Measurements from ENCODE around the gene MEGF6. TPM values are rescaled to one million over a fixed set of nuclear protein-coding genes. Genes with fewer than 3 reads are reported as not detected.

MEGF6 gene
- total RNA-seq, 1 experiment from 2014 or later: 14.3 TPM

GRCh38 chr1:3563125-3563524, 48.2 kb downstream of the MEGF6 start:
- Mint-ChIP-seq H3K27me3 (ENCODE audit: insufficient read depth, unreplicated experiment) (peaks cover 11% of the 10 kb centered on the region), H3K4me1 (ENCODE audit: insufficient read depth, unreplicated experiment) (peaks cover 7% of the 10 kb centered on the region), H3K27ac (ENCODE audit: low read depth, unreplicated experiment) (no peak overlapping the region), H3K4me3 (ENCODE audit: unreplicated experiment) (no peak overlapping the region), H3K9me3 (ENCODE audit: unreplicated experiment) (peaks cover 3% of the 10 kb centered on the region), H3K36me3 (ENCODE audit: insufficient read depth, unreplicated experiment) (no peaks in the 10 kb centered on the region)
- intact Hi-C loops (cut with micrococcal nuclease): loop anchor here (10.0 kb wide), 1 partner anchor 68 kb away; no protein-coding TSS in a partner anchor
- no peak for TF ChIP-seq CTCF (IDR thresholded peaks at IDR 0.05; ENCODE audit: unreplicated experiment)
- CTCF ChIA-PET: interaction anchor here (4.7 kb wide), 1 partner anchor 58 kb away, joined by 57 read pairs; no protein-coding TSS in a partner anchor
- no peak for DNase-seq (ENCODE audit: unreplicated experiment)
- no TSS peak for BruUV-seq (replicated peaks)
- POLR2A ChIA-PET: interaction anchor here (1.2 kb wide), 1 partner anchor 45 kb away, joined by 3 read pairs; no protein-coding TSS in a partner anchor

- ChIA-PET CTCF (no interaction called here), POLR2A (no interaction called here)
- DNase-seq (ENCODE audit: unreplicated experiment): no peak
- Mint-ChIP-seq H3K4me3 (ENCODE audit: unreplicated experiment) (no peak overlapping the region), H3K27ac (ENCODE audit: low read depth, unreplicated experiment) (no peak overlapping the region), H3K9me3 (ENCODE audit: unreplicated experiment) (peaks cover 7% of the 10 kb centered on the region), H3K27me3 (ENCODE audit: insufficient read depth, unreplicated experiment) (peaks cover 11% of the 10 kb centered on the region), H3K4me1 (ENCODE audit: insufficient read depth, unreplicated experiment) (peaks cover 7% of the 10 kb centered on the region), H3K36me3 (ENCODE audit: insufficient read depth, unreplicated experiment) (no peaks in the 10 kb centered on the region)
- no TSS peak for BruUV-seq (replicated peaks)
- no peak for TF ChIP-seq CTCF (IDR thresholded peaks at IDR 0.05; ENCODE audit: unreplicated experiment)
- intact Hi-C loops (cut with micrococcal nuclease): loop anchor here (10.0 kb wide), 1 partner anchor 68 kb away; no protein-coding TSS in a partner anchor
Measured at GRCh38 chr1:3562712-3563111, 48.6 kb downstream of the MEGF6 start.

GRCh38 chr1:3561702-3562101, 49.6 kb downstream of the MEGF6 start:
- TF ChIP-seq CTCF (IDR thresholded peaks at IDR 0.05; ENCODE audit: unreplicated experiment): no peak
- BruUV-seq (replicated peaks): no TSS peak
- Mint-ChIP-seq H3K27me3 (ENCODE audit: insufficient read depth, unreplicated experiment) (peaks cover 11% of the 10 kb centered on the region), H3K4me3 (ENCODE audit: unreplicated experiment) (no peak overlapping the region), H3K36me3 (ENCODE audit: insufficient read depth, unreplicated experiment) (no peaks in the 10 kb centered on the region), H3K4me1 (ENCODE audit: insufficient read depth, unreplicated experiment) (peaks cover 7% of the 10 kb centered on the region), H3K27ac (ENCODE audit: low read depth, unreplicated experiment) (peak overlapping the region; percentile 4), H3K9me3 (ENCODE audit: unreplicated experiment) (peaks cover 7% of the 10 kb centered on the region)
- CTCF ChIA-PET: interaction anchor here (1.1 kb wide), 1 partner anchor 58 kb away, joined by 4 read pairs; no protein-coding TSS in a partner anchor
- intact Hi-C loops (cut with micrococcal nuclease): loop anchor here (10.0 kb wide), 1 partner anchor 67 kb away; no protein-coding TSS in a partner anchor
- POLR2A ChIA-PET: no interaction called here
- DNase-seq (ENCODE audit: unreplicated experiment): no peak

- POLR2A ChIA-PET: no interaction called here
- no peak overlapping the region for H3K4me3 Mint-ChIP-seq (ENCODE audit: unreplicated experiment)
- H3K9me3 Mint-ChIP-seq (ENCODE audit: unreplicated experiment): peaks cover 7% of the 10 kb centered on the region
- no peak overlapping the region for H3K27ac Mint-ChIP-seq (ENCODE audit: low read depth, unreplicated experiment)
- CTCF ChIA-PET: interaction anchor here (0.7 to 1.1 kb wide), 3 partner anchors 59 to 147 kb away, joined by 3 to 4 read pairs (median 4); no protein-coding TSS in a partner anchor
- peaks cover 7% of the 10 kb centered on the region for H3K4me1 Mint-ChIP-seq (ENCODE audit: insufficient read depth, unreplicated experiment)
- no TSS peak for BruUV-seq (replicated peaks)
- H3K36me3 Mint-ChIP-seq (ENCODE audit: insufficient read depth, unreplicated experiment): no peaks in the 10 kb centered on the region
- DNase-seq (ENCODE audit: unreplicated experiment): no peak
- no peak for TF ChIP-seq CTCF (IDR thresholded peaks at IDR 0.05; ENCODE audit: unreplicated experiment)
- peaks cover 11% of the 10 kb centered on the region for H3K27me3 Mint-ChIP-seq (ENCODE audit: insufficient read depth, unreplicated experiment)
- intact Hi-C loops (cut with micrococcal nuclease): loop anchor here (10.0 kb wide), 1 partner anchor 66 kb away; no protein-coding TSS in a partner anchor
Measured at GRCh38 chr1:3560981-3561380, 50.3 kb downstream of the MEGF6 start.

Data from MCF 10A (cell line).